K562 (cell line): Measurements from ENCODE around the gene TMEM248.
"Not testable (repeated sequence)": the region's sequence is repeated elsewhere in the genome, so short reads cannot be mapped to it uniquely, and the experiment has no call there.

Experiments
- ETV6 ChIP-seq, 3 experiments: fragments of 150-350 bp in 1 of 3; sonication (generic) in 1 of 3; formaldehyde crosslinking in 1 of 3; IDR thresholded peaks; 2 replicates each; pipeline versions ENCODE4 v1.6.1 to v1.8.0; 2014 to 2022; ENCODE audit warnings: borderline replicate concordance in 2 of 3, low read depth in 2 of 3, antibody characterized with exemption in 1 of 3, low read length in 1 of 3, mild to moderate bottlenecking in 1 of 3, missing genetic modification reagents in 1 of 3
- EZH2 ChIP-seq: IDR thresholded peaks from 2 replicates; pipeline ENCODE4 v1.6.1; 2012; ENCODE audit warnings: low read depth, mild to moderate bottlenecking, inconsistent platforms, low read length, borderline replicate concordance
- RBFOX2 ChIP-seq: fragments of 200-400 bp; formaldehyde crosslinking; IDR thresholded peaks from 2 replicates; pipeline ENCODE4 v1.6.1; 2017; ENCODE audit warnings: low read depth, mild to moderate bottlenecking, low read length, moderate library complexity
- ZNF57 ChIP-seq: fragments of 450-650 bp; formaldehyde crosslinking; IDR thresholded peaks from 2 replicates; pipeline ENCODE4 v1.4.0; 2020; ENCODE audit warnings: mild to moderate bottlenecking, moderate library complexity
- TF ChIP-seq, protein P1 (sequence below): fragments of 450-650 bp; IDR thresholded peaks from 2 replicates; pipeline ENCODE4 v1.6.1; 2016
- TF ChIP-seq, protein P2 (sequence below), 3 experiments: IDR thresholded peaks in 2 of 3; conservative IDR thresholded peaks in 1 of 3; 2 replicates each; pipeline ENCODE4 v1.5.1; 2011 to 2012; ENCODE audit warnings: low read length in 3 of 3, mild to moderate bottlenecking in 3 of 3, control low read depth in 2 of 3, improper control_type of control experiment in 1 of 3, inconsistent platforms in 1 of 3, low read depth in 1 of 3, mixed read lengths in 1 of 3, moderate library complexity in 1 of 3; ENCODE audit not compliant: insufficient read depth in 2 of 3

DNA sequence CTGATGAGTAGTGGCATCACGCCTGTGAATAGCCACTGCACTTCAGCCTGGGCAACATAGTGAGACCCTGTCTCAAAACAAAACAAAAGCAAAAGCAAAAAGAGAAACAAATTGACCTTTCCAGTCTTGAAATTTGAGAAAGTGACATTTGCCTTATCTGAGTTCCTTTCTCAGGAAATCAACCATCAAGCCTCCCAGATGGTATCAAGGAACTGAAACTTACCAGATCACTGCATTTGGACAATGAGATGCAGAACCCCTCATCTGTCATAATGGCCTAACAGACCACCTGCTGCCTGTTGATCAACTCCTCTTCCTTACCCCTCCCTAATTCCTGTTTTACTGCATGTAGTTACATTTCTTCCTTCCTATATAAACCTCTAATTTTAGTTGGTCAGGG lies 59.3 kb downstream of the TMEM248 start:
- not testable (repeated sequence) for TF ChIP-seq ZNF57 (CRISPR knock-in tag); ETV6 (IDR thresholded peaks at IDR 0.05; ENCODE audit: borderline replicate concordance in 1 of 2, low read depth in 2 of 2, low read length in 1 of 2); ETV6 (CRISPR knock-in tag; IDR thresholded peaks at IDR 0.05; ENCODE audit: borderline replicate concordance); EZH2; RBFOX2
- TF ChIP-seq, protein P1, sequence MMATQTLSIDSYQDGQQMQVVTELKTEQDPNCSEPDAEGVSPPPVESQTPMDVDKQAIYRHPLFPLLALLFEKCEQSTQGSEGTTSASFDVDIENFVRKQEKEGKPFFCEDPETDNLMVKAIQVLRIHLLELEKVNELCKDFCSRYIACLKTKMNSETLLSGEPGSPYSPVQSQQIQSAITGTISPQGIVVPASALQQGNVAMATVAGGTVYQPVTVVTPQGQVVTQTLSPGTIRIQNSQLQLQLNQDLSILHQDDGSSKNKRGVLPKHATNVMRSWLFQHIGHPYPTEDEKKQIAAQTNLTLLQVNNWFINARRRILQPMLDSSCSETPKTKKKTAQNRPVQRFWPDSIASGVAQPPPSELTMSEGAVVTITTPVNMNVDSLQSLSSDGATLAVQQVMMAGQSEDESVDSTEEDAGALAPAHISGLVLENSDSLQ: not testable (repeated sequence)
- TF ChIP-seq, protein P2, sequence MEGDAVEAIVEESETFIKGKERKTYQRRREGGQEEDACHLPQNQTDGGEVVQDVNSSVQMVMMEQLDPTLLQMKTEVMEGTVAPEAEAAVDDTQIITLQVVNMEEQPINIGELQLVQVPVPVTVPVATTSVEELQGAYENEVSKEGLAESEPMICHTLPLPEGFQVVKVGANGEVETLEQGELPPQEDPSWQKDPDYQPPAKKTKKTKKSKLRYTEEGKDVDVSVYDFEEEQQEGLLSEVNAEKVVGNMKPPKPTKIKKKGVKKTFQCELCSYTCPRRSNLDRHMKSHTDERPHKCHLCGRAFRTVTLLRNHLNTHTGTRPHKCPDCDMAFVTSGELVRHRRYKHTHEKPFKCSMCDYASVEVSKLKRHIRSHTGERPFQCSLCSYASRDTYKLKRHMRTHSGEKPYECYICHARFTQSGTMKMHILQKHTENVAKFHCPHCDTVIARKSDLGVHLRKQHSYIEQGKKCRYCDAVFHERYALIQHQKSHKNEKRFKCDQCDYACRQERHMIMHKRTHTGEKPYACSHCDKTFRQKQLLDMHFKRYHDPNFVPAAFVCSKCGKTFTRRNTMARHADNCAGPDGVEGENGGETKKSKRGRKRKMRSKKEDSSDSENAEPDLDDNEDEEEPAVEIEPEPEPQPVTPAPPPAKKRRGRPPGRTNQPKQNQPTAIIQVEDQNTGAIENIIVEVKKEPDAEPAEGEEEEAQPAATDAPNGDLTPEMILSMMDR (IDR thresholded peaks at IDR 0.05 in 2 of 3, conservative IDR thresholded peaks at IDR 0.05 in 1 of 3; ENCODE audit: insufficient read depth in 2 of 3, low read depth in 1 of 3, low read length in 3 of 3): not testable (repeated sequence)
